ENCODE data around the gene ZNF580. TPM values are rescaled to one million over a fixed set of nuclear protein-coding genes. Genes with fewer than 3 reads are reported as not detected.
A peak's percentile ranks its signal among the peaks of the same experiment; 100 is the strongest.

Gene ZNF580
- total and polyA plus RNA-seq, 9 of the 15 experiments (the other 6 are each of a cell fraction or from before 2014, with no cell fraction given): 2.3 to 47.4 (median 6.0) TPM

- TF ChIP-seq E2F6 (IDR thresholded peaks at IDR 0.05; ENCODE audit: borderline replicate concordance in 1 of 2, extremely low read depth in 1 of 2, insufficient read depth in 1 of 2, insufficient read length in 1 of 2, low read depth in 1 of 2, low read length in 1 of 2, poor library complexity in 1 of 2, severe bottlenecking in 1 of 2) (peak; percentile 59 to 65), RFX5 (IDR thresholded peaks at IDR 0.05; ENCODE audit: low read depth, low read length) (no peak), RBBP5 (IDR thresholded peaks at IDR 0.05; ENCODE audit: borderline replicate concordance, insufficient read depth, low read length, poor library complexity, severe bottlenecking) (peak; percentile 78), ZBED1 (IDR thresholded peaks at IDR 0.05) (no peak), ZNF76 (CRISPR knock-in tag; IDR thresholded peaks at IDR 0.05; ENCODE audit: borderline replicate concordance) (no peak), LCOR (CRISPR knock-in tag; IDR thresholded peaks at IDR 0.05) (peak; percentile 84), HDAC3 (IDR thresholded peaks at IDR 0.05; ENCODE audit: borderline replicate concordance, partially characterized antibody) (no peak), SP1 (CRISPR knock-in tag; IDR thresholded peaks at IDR 0.05) (peak; percentile 80), ZNF436 (CRISPR knock-in tag; IDR thresholded peaks at IDR 0.05) (0 out of 2 replicates have a peak, but pooled peaks have one; percentile 37), POLR2AphosphoS2 (IDR thresholded peaks at IDR 0.05; ENCODE audit: low read length) (no peak), U2AF1 (optimal IDR thresholded peaks at IDR 0.05; ENCODE audit: low read depth, low read length) (no peak), STAG1 (CRISPR knock-in tag; IDR thresholded peaks at IDR 0.05; ENCODE audit: borderline replicate concordance) (peak; percentile 40; the same call in 1 of the 2 replicates), FOXJ2 (tag; IDR thresholded peaks at IDR 0.05) (peak; percentile 91), RBM17 (IDR thresholded peaks at IDR 0.05; ENCODE audit: borderline replicate concordance, low read depth, low read length) (no peak), NR1H2 (CRISPR knock-in tag; IDR thresholded peaks at IDR 0.05) (0 out of 2 replicates have a peak, but pooled peaks have one; percentile 48), NFE2 (IDR thresholded peaks at IDR 0.05; ENCODE audit: low read depth) (peak; percentile 52), FOSL1 (tag; conservative IDR thresholded peaks at IDR 0.05) (peak; percentile 51; the same call in 1 of the 2 replicates), BMI1 (IDR thresholded peaks at IDR 0.05; ENCODE audit: low read length) (peak; percentile 93), STAT5A (IDR thresholded peaks at IDR 0.05; ENCODE audit: borderline replicate concordance, low read length) (no peak), MCM3 (IDR thresholded peaks at IDR 0.05) (no peak), TAF1 (IDR thresholded peaks at IDR 0.05; ENCODE audit: control insufficient read depth, extremely low read depth, insufficient read depth, low read length, severe bottlenecking) (no peak), CXXC5 (CRISPR knock-in tag; IDR thresholded peaks at IDR 0.05) (peak; percentile 95)
- TF ChIP-seq, protein P1, sequence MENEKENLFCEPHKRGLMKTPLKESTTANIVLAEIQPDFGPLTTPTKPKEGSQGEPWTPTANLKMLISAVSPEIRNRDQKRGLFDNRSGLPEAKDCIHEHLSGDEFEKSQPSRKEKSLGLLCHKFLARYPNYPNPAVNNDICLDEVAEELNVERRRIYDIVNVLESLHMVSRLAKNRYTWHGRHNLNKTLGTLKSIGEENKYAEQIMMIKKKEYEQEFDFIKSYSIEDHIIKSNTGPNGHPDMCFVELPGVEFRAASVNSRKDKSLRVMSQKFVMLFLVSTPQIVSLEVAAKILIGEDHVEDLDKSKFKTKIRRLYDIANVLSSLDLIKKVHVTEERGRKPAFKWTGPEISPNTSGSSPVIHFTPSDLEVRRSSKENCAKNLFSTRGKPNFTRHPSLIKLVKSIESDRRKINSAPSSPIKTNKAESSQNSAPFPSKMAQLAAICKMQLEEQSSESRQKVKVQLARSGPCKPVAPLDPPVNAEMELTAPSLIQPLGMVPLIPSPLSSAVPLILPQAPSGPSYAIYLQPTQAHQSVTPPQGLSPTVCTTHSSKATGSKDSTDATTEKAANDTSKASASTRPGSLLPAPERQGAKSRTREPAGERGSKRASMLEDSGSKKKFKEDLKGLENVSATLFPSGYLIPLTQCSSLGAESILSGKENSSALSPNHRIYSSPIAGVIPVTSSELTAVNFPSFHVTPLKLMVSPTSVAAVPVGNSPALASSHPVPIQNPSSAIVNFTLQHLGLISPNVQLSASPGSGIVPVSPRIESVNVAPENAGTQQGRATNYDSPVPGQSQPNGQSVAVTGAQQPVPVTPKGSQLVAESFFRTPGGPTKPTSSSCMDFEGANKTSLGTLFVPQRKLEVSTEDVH (IDR thresholded peaks at IDR 0.05; ENCODE audit: low read depth, partially characterized antibody): peak; percentile 98
- TF ChIP-seq, protein P2, sequence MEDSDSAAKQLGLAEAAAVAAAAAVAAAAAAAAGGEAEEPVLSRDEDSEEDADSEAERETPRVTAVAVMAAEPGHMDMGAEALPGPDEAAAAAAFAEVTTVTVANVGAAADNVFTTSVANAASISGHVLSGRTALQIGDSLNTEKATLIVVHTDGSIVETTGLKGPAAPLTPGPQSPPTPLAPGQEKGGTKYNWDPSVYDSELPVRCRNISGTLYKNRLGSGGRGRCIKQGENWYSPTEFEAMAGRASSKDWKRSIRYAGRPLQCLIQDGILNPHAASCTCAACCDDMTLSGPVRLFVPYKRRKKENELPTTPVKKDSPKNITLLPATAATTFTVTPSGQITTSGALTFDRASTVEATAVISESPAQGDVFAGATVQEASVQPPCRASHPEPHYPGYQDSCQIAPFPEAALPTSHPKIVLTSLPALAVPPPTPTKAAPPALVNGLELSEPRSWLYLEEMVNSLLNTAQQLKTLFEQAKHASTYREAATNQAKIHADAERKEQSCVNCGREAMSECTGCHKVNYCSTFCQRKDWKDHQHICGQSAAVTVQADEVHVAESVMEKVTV (CRISPR knock-in tag; IDR thresholded peaks at IDR 0.05): no peak; the same call in 1 of the 2 replicates
These were observed 13.0 kb downstream of the ZNF580 start (continued) for GRCh38 chr19:55653651-55654322.
